CD4-positive, alpha-beta T cell (primary cell): ENCODE results near the gene MEST. TPM values are rescaled to one million over a fixed set of nuclear protein-coding genes. Genes with fewer than 3 reads are reported as not detected.
A peak's percentile ranks its signal among the peaks of the same experiment; 100 is the strongest.

ENCODE experiments used
- ATAC-seq: fragments of 200-7000 bp; cut with Tn5 transposase; one replicate; pipeline ENCODE4 v1.10.0; 2022; ENCODE audit warnings: mild to moderate bottlenecking; ENCODE audit not compliant: poor library complexity
- CTCF ChIA-PET: fragments of 350-600 bp; sonication (Branson Sonifier 250); formaldehyde crosslinking; loops from one replicate; lab custom pipeline; 2021; ENCODE audit warnings: antibody characterized with exemption, inconsistent platforms; lab: Charles Lee
- POLR2A ChIA-PET: fragments of 350-600 bp; sonication (Branson Sonifier 250); formaldehyde crosslinking; loops from one replicate; lab custom pipeline; 2021; ENCODE audit warnings: antibody characterized with exemption, inconsistent platforms; lab: Charles Lee
- DNase-seq, 14 experiments: peaks; one replicate each; pipeline ENCODE4 v3.0.0-alpha.2; 2013 to 2020; ENCODE audit warnings: mixed read lengths in 2 of 14
- H3K27ac ChIP-seq, 2 donors: one replicate each; pipeline versions ENCODE4 v1.5.1 to v1.7.0; 2013; ENCODE audit warnings: low read length in 2 of 2, low read depth in 1 of 2, mild to moderate bottlenecking in 1 of 2
- H3K27me3 ChIP-seq, 2 experiments: 1 replicate in 1 of 2; 2 replicates in 1 of 2; pipeline versions ENCODE4 v1.6.1 to v1.7.0; 2013; ENCODE audit warnings: low read length in 2 of 2, control low read depth in 1 of 2, mild to moderate bottlenecking in 1 of 2, moderate library complexity in 1 of 2; ENCODE audit not compliant: insufficient read depth in 2 of 2, control insufficient read depth in 1 of 2
- H3K36me3 ChIP-seq: one replicate; pipeline ENCODE4 v1.6.1; 2013; ENCODE audit warnings: low read length, control low read depth; ENCODE audit not compliant: insufficient read depth
- H3K4me1 ChIP-seq: one replicate; pipeline ENCODE4 v1.6.1; 2013; ENCODE audit warnings: low read length, control low read depth; ENCODE audit not compliant: insufficient read depth
- H3K4me3 ChIP-seq: one replicate; pipeline ENCODE4 v1.5.1; 2013; ENCODE audit warnings: mild to moderate bottlenecking, low read length, moderate library complexity
- H3K9me3 ChIP-seq, 2 experiments: 1 replicate in 1 of 2; 2 replicates in 1 of 2; pipeline versions ENCODE4 v1.6.1 to v1.7.0; 2013; ENCODE audit warnings: low read length in 2 of 2, mild to moderate bottlenecking in 2 of 2, control low read depth in 1 of 2, moderate library complexity in 1 of 2; ENCODE audit not compliant: control insufficient read depth in 1 of 2, insufficient read depth in 1 of 2
- H3K27ac Mint-ChIP-seq: one replicate; pipeline ENCODE4 v1.8.0; 2020; ENCODE audit warnings: mixed read lengths
- H3K27me3 Mint-ChIP-seq: one replicate; pipeline ENCODE4 v1.8.0; 2021; ENCODE audit warnings: mixed read lengths
- H3K36me3 Mint-ChIP-seq: one replicate; pipeline ENCODE4 v1.8.0; 2021; ENCODE audit warnings: low read depth, mixed read lengths
- H3K4me1 Mint-ChIP-seq: one replicate; pipeline ENCODE4 v1.8.0; 2021; ENCODE audit warnings: low read depth, mixed read lengths
- H3K4me3 Mint-ChIP-seq: one replicate; pipeline ENCODE4 v1.8.0; 2020; ENCODE audit warnings: mild to moderate bottlenecking, mixed read lengths
- H3K9me3 Mint-ChIP-seq: one replicate; pipeline ENCODE4 v1.8.0; 2020; ENCODE audit warnings: mixed read lengths
- CTCF ChIP-seq: fragments of 200-600 bp; IDR thresholded peaks from one replicate; pipeline ENCODE4 v1.8.0; 2022; ENCODE audit warnings: antibody characterized with exemption, mild to moderate bottlenecking
- intact Hi-C, 2 experiments: fragments of 100-400 bp; cut with DNase I in 1 of 2; cut with micrococcal nuclease in 1 of 2; formaldehyde crosslinking; loops; one replicate each; pipeline versions ENCODE4 v1.15.1 to v1.9.0; 2023 to 2025; cut with DNase I, micrococcal nuclease
- total RNA-seq, 174 experiments: library from RNA in 2 of 174; stranded (reverse) in 2 of 174; gene quantifications; one replicate each; pipeline ENCODE4 v1.2.3 and lab custom pipeline; 2021 to 2026

The MEST gene
- total RNA-seq, 2 experiments from 2014 or later: 2.7 to 2.9 TPM

GRCh38 chr7:130461272-130461671 lies 30.6 kb upstream of the MEST start:
- no peaks in the 10 kb centered on the region for H3K27me3 ChIP-seq
- no peak for DNase-seq
- no peaks in the 10 kb centered on the region for H3K27me3 Mint-ChIP-seq
- TF ChIP-seq CTCF: no peak
- no peak overlapping the region for H3K27ac ChIP-seq
- no peak overlapping the region for H3K4me3 Mint-ChIP-seq
- POLR2A ChIA-PET: no interaction called here
- H3K4me1 ChIP-seq: no peaks in the 10 kb centered on the region
- H3K36me3 Mint-ChIP-seq: peaks cover 6% of the 10 kb centered on the region
- CTCF ChIA-PET: no interaction called here
- H3K4me1 Mint-ChIP-seq: peaks cover 15% of the 10 kb centered on the region
- H3K9me3 Mint-ChIP-seq: peaks cover 5% of the 10 kb centered on the region
- no peaks in the 10 kb centered on the region for H3K36me3 ChIP-seq
- H3K27ac Mint-ChIP-seq: no peak overlapping the region
- intact Hi-C loops: no loop called here
- H3K4me3 ChIP-seq: no peak overlapping the region
- ATAC-seq: no peak
- peaks cover 6 to 7% of the 10 kb centered on the region in 2 experiments for H3K9me3 ChIP-seq

GRCh38 chr7:130463553-130464434 lies 28.1 kb upstream of the MEST start:
- Histone ChIP-seq H3K9me3 (peaks cover 6 to 7% of the 10 kb centered on the region in 2 experiments), H3K4me3 (no peak overlapping the region), H3K27ac (no peak overlapping the region), H3K36me3 (no peaks in the 10 kb centered on the region), H3K27me3 (no peaks in the 10 kb centered on the region), H3K4me1 (no peaks in the 10 kb centered on the region)
- H3K9me3 Mint-ChIP-seq: peaks cover 5% of the 10 kb centered on the region
- peaks cover 8% of the 10 kb centered on the region for H3K4me1 Mint-ChIP-seq
- CTCF ChIA-PET: no interaction called here
- POLR2A ChIA-PET: interaction anchor here (0.6 kb wide), 1 partner anchor 23 kb away, joined by 5 read pairs; no protein-coding TSS in a partner anchor
- ATAC-seq: no peak
- H3K36me3 Mint-ChIP-seq: peaks cover 6% of the 10 kb centered on the region
- no peak overlapping the region for H3K4me3 Mint-ChIP-seq
- no peak overlapping the region for H3K27ac Mint-ChIP-seq
- DNase-seq: peak in 1 of 14 experiments; percentile 13
- intact Hi-C loops: no loop called here
- no peaks in the 10 kb centered on the region for H3K27me3 Mint-ChIP-seq
- TF ChIP-seq CTCF: peak; percentile 6

GRCh38 chr7:130468612-130469011 lies 23.3 kb upstream of the MEST start:
- Histone ChIP-seq H3K27ac (no peak overlapping the region), H3K4me1 (no peaks in the 10 kb centered on the region), H3K9me3 (no peaks in the 10 kb centered on the region), H3K27me3 (peaks cover 0 to 3% of the 10 kb centered on the region in 2 experiments), H3K4me3 (no peak overlapping the region), H3K36me3 (no peaks in the 10 kb centered on the region)
- H3K4me1 Mint-ChIP-seq: peaks cover 4% of the 10 kb centered on the region
- no peaks in the 10 kb centered on the region for H3K36me3 Mint-ChIP-seq
- CTCF ChIA-PET: no interaction called here
- no peaks in the 10 kb centered on the region for H3K27me3 Mint-ChIP-seq
- H3K4me3 Mint-ChIP-seq: no peak overlapping the region
- intact Hi-C loops: no loop called here
- H3K9me3 Mint-ChIP-seq: no peaks in the 10 kb centered on the region
- POLR2A ChIA-PET: no interaction called here
- TF ChIP-seq CTCF: no peak
- no peak overlapping the region for H3K27ac Mint-ChIP-seq
- DNase-seq: no peak
- no peak for ATAC-seq
